ENCODE results near the gene GP9. TPM values are rescaled to one million over a fixed set of nuclear protein-coding genes. Genes with fewer than 3 reads are reported as not detected.

The GP9 gene
- total RNA-seq, 3 donors from 2014 or later (not counting 1 experiment from before 2014, with no cell fraction given), result 0.86 to 8.6 (median 3.8) TPM

GRCh38 chr3:129036222-129037092 lies 24.1 kb upstream of the GP9 start:
- H3K4me1 Mint-ChIP-seq, result peaks cover 0 to 4% of the 10 kb centered on the region in 2 donors
- no peak for ATAC-seq
- no peak overlapping the region for H3K4me3 Mint-ChIP-seq

GRCh38 chr3:129037093-129037419 lies 23.5 kb upstream of the GP9 start:
- DNase-seq, result no peak
- Mint-ChIP-seq H3K4me3 (no peak overlapping the region), H3K27ac (no peak overlapping the region), H3K9me3 (no peaks in the 10 kb centered on the region), H3K27me3 (ENCODE audit: low read depth in 2 of 2) (peaks cover 0 to 1% of the 10 kb centered on the region in 2 donors), H3K4me1 (peaks cover 0 to 4% of the 10 kb centered on the region in 2 donors), H3K36me3 (no peaks in the 10 kb centered on the region)
- peaks cover 7% of the 10 kb centered on the region for H3K4me1 ChIP-seq (ENCODE audit: control insufficient read depth, insufficient read depth, low read length)
- 61% methylated on average over 2 of the region's 2 CpGs for WGBS (ENCODE audit: insufficient coverage)
- TF ChIP-seq CTCF (IDR thresholded peaks at IDR 0.05), result no peak
- intact Hi-C loops (cut with micrococcal nuclease), result no loop called here
- no peaks in the 10 kb centered on the region for H3K9me3 ChIP-seq (ENCODE audit: control insufficient read depth, insufficient read depth, low read length)
- ATAC-seq, result no peak
- H3K27me3 ChIP-seq (ENCODE audit: control insufficient read depth, insufficient read depth, low read length), result no peaks in the 10 kb centered on the region
- no peaks in the 10 kb centered on the region for H3K36me3 ChIP-seq (ENCODE audit: control insufficient read depth, insufficient read depth, low read length)
- H3K27ac ChIP-seq (ENCODE audit: low read length), result no peak overlapping the region
- no peak overlapping the region for H3K4me3 ChIP-seq (ENCODE audit: low read length)

More at GRCh38 chr3:129036222-129037092, 24.1 kb upstream of the GP9 start:
- H3K27me3 ChIP-seq (ENCODE audit: control insufficient read depth, insufficient read depth, low read length), result no peaks in the 10 kb centered on the region
- no peaks in the 10 kb centered on the region for H3K27me3 Mint-ChIP-seq (ENCODE audit: low read depth in 2 of 2)
- intact Hi-C loops (cut with micrococcal nuclease), result no loop called here
- H3K36me3 Mint-ChIP-seq, result no peaks in the 10 kb centered on the region
- DNase-seq, result no peak
- no peaks in the 10 kb centered on the region for H3K9me3 ChIP-seq (ENCODE audit: control insufficient read depth, insufficient read depth, low read length)
- H3K27ac ChIP-seq (ENCODE audit: low read length), result no peak overlapping the region
- no peaks in the 10 kb centered on the region for H3K9me3 Mint-ChIP-seq
- no peak overlapping the region for H3K4me3 ChIP-seq (ENCODE audit: low read length)
- H3K4me1 ChIP-seq (ENCODE audit: control insufficient read depth, insufficient read depth, low read length), result peaks cover 7% of the 10 kb centered on the region
- no peaks in the 10 kb centered on the region for H3K36me3 ChIP-seq (ENCODE audit: control insufficient read depth, insufficient read depth, low read length)
- TF ChIP-seq CTCF (IDR thresholded peaks at IDR 0.05), result no peak
- H3K27ac Mint-ChIP-seq, result no peak overlapping the region
- WGBS (ENCODE audit: insufficient coverage), result 83% methylated on average over 9 of the region's 10 CpGs

GRCh38 chr3:129038121-129038855 lies 22.3 kb upstream of the GP9 start:
- Histone ChIP-seq H3K27me3 (ENCODE audit: control insufficient read depth, insufficient read depth, low read length) (no peaks in the 10 kb centered on the region), H3K4me3 (ENCODE audit: low read length) (no peak overlapping the region), H3K9me3 (ENCODE audit: control insufficient read depth, insufficient read depth, low read length) (no peaks in the 10 kb centered on the region), H3K27ac (ENCODE audit: low read length) (no peak overlapping the region), H3K36me3 (ENCODE audit: control insufficient read depth, insufficient read depth, low read length) (no peaks in the 10 kb centered on the region), H3K4me1 (ENCODE audit: control insufficient read depth, insufficient read depth, low read length) (peaks cover 7% of the 10 kb centered on the region)
- no peaks in the 10 kb centered on the region for H3K36me3 Mint-ChIP-seq
- DNase-seq, result no peak
- H3K9me3 Mint-ChIP-seq, result no peaks in the 10 kb centered on the region
- H3K4me3 Mint-ChIP-seq, result no peak overlapping the region
- TF ChIP-seq CTCF (IDR thresholded peaks at IDR 0.05), result no peak
- no peak for ATAC-seq
- WGBS (ENCODE audit: insufficient coverage), result 84% methylated on average over 10 of the region's 10 CpGs
- intact Hi-C loops (cut with micrococcal nuclease), result no loop called here
- H3K4me1 Mint-ChIP-seq, result peaks cover 0 to 8% of the 10 kb centered on the region in 2 donors
- no peak overlapping the region for H3K27ac Mint-ChIP-seq
- H3K27me3 Mint-ChIP-seq (ENCODE audit: low read depth in 2 of 2), result peaks cover 9 to 12% of the 10 kb centered on the region in 2 donors
